GM21825 (cell line): ENCODE measurements around the gene PRSS16.
"Not testable (repeated sequence)": the region's sequence is repeated elsewhere in the genome, so short reads cannot be mapped to it uniquely, and the experiment has no call there.

Experiments
- ATAC-seq: cut with Tn5 transposase; IDR thresholded peaks from one replicate; pipeline ENCODE4 v1.9.1; 2021; ENCODE audit warnings: mild to moderate bottlenecking, moderate library complexity; ENCODE audit not compliant: unreplicated experiment

PRSS16 gene

DNA sequence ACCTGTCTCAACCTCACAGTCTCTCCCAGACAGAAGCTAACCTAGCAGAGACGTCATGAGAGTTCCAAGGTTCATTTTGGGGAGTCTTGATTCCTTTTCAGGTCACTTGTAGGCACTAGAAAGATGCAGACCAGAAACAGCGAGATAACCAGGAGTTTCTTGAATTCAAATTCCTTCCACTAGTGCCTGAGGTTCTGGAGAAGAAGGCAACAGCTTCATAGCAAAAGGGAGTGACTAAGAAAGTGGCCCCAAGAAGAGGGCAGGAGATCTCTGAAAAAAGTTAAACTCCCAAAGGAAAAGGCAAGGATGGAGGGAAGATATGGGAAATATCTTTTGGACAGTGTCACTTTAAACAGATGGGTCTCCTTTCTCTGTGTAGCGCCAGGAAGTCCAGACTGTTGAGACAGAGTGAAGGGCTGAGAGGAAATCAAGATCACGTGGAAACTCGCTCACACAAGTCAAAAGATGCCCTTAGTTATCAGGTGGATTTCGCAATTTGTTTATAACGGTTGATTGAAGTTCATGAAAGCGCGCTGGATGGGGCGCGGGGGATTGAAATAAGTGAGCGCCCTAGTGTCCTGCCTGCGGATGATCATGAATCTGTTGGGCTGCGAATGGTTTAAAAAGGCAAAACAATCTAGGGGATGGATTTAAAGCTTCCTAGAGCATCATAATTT, 4.8 kb upstream of the PRSS16 start:
- ATAC-seq: no peak

DNA sequence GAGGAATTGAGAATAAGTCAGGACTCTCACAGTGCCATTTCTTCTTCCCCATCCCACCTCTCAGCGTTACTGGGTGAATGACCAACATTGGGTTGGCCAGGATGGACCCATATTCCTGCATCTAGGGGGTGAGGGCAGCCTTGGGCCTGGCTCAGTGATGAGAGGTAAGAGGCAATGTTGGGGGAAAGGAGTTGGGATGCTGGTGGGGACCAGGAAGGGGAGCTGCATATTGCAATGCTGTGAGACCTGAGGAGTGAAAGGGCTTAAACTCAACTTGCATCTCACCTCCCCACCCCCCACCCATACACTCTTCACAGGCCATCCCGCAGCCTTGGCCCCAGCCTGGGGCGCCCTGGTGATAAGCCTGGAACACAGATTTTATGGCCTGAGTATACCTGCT, 1.3 kb downstream of the PRSS16 start:
- no peak for ATAC-seq

DNA sequence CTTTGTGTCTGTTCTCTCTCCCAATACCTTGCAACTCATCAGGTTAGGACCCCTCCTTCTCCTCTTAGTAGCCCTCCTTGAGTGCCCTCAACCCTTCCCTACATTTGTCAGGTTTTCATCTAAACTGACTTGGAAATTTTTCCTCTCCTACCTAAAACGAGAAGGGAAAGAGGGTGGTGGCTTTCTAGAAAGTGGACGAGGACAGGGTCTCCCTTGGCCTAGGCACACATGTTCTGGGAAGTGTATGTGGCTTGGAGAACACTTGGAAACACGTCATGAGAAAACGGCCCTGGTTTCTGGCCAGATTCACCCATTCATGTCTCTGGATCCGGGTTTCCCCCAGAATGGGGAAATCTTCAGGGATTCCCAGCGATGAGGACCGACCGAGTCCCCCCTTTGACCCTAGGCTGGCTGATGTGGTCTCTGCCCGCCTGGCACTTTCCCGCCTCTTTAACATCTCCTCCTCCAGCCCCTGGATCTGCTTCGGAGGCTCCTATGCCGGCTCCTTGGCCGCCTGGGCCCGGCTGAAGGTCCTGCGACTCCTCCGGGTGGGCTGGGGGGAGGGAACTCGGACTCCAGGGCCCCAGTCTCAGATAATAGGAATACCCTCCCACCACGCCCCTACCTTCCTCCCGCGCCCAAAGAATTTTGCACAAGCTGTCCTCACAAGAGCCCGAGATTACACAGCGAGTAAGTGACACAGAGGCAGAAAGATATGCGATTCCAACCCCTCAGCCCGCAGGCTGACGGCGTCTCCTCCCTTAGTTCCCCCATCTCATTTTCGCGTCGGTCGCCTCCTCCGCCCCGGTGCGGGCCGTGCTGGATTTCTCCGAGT, 3.0 kb downstream of the PRSS16 start:
- no peak for ATAC-seq

DNA sequence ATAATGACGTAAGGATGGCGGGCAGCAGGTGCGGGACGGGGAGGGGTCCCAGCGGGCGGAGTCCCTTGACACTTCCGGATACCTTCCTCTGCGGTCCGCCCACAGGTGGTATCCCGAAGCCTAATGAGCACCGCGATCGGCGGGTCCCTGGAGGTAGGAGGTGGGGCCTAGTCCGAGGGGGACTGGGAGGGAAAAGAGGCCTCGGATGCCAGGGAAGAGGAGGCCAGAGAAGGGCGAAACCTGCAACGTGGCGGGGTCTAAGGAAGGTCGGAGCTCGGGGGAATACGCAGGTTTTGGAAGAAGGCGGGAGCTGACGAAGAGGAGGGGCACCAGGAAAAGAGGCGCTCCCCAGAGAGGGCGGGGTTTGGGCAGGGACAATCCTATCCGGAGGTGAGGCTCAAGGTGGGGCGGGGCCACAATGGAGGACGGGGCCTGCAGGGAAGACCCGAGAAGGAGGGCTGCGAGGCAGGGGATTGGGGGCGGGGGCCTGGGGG, 3.7 kb downstream of the PRSS16 start:
- ATAC-seq: peak; percentile 75

DNA sequence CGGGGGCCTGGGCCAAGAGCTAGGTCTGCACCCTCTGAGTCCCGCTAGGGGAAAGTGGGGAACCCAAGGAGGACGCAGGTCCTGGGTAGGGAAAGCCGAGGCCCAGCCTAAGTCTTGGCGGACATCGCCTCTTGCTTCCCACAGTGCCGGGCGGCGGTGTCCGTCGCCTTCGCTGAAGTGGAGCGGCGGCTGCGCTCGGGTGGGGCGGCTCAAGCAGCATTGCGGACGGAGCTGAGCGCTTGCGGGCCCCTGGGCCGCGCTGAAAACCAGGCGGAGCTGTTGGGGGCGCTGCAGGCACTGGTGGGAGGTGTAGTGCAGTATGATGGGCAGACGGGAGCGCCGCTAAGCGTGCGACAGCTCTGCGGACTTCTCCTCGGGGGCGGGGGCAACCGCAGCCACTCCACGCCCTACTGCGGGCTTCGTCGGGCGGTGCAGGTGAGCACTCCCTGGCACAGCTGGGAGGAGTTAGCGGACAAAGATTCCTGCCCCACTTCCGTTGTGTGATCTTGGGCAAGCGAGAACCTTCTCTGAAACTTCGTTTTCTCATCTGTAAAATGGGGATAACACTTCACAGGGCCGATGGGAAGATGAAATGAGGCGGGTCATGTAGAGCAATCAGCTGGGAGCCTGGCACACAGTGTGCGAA, 4.2 kb downstream of the PRSS16 start:
- peak; percentile 84 for ATAC-seq

DNA sequence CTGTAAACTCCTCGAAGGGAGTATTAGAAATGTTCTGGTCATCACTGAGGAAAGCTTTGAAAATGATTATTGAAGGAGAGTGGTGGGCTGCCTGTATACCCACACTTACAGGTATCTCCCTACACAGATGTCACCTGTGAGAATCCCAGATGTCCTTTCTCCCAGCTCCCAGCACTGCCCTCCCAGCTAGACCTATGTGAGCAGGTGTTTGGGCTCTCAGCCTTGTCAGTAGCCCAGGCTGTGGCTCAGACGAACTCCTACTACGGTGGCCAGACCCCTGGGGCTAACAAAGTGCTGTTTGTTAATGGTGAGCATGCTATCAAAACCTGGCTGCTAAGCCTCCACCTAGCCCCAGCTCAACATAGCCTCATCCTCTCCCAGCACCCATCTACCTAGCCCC, 7.1 kb downstream of the PRSS16 start:
- no peak for ATAC-seq

DNA sequence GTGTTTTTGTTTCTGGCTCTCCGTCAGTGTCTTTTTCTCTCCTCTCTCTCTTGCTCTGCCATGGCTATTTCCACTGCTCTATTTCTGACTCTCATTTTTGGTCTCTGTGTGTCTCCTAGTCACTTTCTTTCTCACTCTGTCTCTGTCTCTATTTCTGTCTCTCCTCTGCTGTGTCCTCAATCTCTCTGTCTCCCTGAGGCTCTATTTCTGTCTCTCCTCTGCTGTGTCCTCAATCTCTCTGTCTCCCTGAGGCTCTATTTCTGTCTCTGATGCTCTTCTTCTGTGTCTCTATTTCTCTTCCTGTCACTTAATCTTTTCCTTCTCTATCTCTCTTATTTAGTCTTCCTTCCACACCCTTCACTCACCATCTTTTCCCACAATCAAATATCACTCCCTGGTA, 8.4 kb downstream of the PRSS16 start:
- no peak for ATAC-seq

DNA sequence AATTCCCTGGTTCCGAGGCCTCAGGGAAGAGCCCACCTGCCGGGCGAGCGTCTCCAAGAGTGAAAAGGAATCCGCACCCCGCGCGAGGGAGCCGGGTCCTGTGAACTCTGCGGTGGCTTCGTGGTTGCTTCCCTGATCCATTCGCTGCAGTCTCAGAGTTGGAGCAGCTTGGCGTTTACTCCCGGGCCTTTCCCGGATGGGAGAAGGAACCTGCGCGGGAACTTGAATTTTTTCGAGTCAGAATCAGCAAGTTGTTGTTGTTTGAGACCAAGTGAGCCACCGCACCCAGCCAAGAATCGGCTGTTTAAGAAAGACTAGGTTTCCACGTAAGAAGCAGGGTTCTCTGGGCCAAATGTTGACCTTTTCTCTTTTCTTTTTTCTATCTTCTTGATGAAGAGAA, 12.9 kb downstream of the PRSS16 start:
- ATAC-seq: no peak

DNA sequence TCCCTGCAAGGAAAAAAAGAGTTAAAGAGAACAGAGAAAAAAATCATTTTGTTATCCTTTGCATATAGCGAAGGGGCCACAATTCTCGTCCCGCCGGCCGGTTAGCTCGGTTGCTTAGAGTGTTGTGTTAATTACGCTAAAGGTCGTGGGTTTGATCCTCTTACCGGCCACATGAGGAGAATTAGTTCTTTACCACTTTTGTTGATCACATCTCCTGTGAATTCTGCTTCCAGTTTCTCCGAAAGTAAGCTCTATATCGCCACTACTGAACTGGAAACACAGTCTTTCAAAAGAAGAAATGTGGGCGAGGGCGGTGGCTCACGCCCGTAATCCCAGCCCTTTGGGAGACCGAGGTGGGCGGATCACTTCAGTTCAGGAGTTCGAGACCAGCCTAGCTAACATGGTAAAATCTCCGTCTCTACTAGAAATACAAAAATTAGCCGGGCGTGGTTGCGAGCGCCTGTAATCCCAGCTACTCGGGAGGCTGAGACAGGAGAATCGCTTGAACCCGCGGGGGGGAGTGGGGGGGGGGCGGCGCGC, 13.4 kb downstream of the PRSS16 start:
- ATAC-seq: no peak

DNA sequence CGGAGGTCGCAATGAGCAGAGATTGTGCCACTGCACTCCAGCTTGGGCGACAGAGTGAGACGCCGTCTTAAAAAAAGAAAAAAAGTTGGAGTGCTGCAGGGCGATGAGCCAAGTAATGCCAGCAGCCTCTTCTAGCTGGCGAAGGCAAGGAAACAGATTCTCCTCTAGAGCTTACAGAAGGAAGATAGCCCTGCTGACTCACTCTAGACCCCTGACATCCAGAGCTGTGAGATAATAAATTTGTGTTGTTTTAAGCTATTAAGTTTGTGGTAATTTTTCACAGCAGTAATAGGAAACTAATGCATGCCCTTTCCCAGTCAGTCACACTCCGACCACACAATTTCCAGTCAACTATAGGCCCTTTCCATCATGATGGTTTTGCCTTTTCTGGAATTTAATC, 16.4 kb downstream of the PRSS16 start:
- ATAC-seq: no peak

DNA sequence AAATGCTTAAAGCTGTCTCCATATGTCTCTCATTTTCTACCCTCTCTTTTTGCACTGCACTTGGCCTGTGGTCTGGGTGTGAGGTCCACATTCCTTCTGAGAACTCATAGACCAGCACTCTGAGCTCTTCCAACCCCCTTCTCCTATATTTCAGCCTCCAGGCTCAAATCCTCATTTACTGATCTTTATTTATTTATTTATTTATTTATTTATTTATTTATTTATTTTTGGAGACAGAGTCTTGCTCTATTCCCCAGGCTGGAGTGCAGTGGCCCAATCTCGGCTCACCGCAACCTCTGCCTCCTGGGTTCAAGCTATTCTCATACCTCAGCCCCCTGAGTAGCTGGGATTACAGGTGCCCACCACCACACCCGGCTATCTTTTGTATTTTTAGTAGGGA, 19.5 kb downstream of the PRSS16 start:
- not testable (repeated sequence) for ATAC-seq

DNA sequence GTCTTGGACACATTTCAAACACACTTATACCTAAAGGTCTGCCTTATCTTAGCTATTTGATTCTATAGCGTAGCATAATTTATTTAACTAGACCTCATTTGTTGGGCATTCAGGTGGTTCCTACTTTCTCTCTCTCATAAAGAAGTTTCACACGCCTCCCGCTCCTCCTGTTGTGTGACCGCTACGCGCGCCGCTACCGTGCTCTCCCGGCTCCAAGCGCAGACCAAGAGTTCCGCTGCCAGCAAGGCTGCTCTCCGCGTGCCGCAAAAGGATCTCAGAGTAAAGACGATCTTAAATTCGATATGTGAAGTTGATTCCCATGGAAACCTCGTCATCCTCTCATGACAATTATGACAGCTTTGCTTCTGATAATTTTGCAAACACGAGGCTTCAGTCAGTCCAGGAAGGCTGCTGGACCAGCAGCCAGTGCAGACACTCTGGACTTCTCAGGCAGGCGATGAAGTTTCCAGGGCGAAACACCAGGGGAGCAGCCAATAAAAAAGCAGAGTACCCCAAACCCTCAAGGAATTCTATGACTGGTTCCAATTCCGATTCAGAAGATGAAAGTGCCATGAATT, 20.4 kb downstream of the PRSS16 start:
- no peak for ATAC-seq

DNA sequence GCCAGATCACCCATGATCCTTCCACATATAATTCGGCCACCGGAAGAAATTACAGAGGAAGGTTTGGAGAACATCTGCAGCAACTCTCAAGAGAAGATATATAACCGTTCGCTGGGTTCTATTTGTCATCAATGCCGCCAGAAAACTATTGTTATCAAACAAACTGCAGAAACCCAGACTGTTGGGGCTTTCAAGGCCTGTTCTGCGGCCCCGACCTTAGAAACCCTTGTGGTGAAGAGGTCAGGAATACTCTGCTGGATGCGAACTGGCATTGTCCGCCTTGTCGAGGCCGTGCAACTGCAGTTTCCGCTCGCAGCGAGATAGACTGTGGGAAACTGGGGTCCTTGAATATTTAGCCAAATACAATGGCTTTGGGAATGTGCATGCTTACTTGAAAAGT, 21.3 kb downstream of the PRSS16 start:
- no peak for ATAC-seq

DNA sequence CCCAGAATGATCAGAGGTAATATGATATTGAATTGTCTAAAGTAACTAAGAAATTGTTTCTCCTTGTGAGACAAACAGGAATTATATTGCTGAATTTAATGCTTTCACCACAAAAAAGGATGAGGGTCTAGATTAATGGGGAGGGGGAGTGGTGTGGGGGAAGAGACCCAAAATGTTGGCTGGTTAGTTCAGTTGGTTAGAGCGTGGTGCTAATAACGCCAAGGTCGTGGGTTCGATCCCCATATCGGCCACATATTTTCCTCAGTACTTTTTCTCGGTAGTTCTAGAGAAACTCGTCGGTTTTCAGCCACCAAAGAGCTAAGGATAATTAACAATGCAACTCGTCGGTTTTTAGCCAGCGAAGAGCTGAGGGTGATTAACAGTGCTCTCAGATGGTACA, 26.3 kb downstream of the PRSS16 start:
- no peak for ATAC-seq

DNA sequence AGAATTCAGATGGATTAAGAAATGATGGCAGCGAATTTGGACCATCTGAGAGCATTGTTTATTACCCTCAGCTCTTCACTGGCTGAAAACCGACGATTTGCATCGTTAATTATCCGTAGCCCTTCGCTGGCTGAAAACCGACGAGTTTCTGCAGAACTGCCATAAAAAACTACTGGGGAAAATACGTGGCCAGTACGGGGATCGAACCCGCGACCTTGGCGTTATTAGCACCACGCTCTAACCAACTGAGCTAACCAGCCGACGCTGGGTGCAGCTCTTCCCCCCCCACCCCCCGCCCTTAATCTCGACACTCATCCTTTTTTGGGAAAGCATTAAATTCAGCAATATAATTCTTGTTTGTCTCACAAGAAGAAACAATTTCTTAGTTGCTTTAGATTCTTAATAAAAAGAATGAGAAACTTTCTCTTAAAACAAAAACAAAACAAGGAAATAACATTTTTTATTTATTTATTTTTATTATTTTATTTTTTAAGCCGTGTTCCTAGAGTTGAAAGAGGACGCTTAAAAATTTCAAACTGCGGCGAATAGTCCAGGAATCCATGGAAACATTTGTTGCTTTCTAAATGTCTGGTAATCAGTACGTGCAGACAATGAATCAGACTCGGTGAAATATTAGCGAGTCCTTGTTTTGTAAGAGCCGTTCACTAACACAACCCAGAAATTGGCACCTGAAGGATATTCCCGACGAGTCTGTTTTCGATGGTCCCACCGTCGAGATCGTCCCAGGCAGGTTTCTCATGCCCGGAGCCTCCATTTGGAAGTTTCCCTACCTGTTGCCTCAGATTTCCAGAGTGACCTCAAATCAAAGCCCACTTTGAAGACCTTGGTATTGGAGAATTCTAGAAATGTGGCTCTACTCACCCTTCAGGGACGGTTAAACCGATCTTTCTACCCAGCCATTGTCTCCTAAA, 27.8 kb downstream of the PRSS16 start:
- no peak for ATAC-seq

DNA sequence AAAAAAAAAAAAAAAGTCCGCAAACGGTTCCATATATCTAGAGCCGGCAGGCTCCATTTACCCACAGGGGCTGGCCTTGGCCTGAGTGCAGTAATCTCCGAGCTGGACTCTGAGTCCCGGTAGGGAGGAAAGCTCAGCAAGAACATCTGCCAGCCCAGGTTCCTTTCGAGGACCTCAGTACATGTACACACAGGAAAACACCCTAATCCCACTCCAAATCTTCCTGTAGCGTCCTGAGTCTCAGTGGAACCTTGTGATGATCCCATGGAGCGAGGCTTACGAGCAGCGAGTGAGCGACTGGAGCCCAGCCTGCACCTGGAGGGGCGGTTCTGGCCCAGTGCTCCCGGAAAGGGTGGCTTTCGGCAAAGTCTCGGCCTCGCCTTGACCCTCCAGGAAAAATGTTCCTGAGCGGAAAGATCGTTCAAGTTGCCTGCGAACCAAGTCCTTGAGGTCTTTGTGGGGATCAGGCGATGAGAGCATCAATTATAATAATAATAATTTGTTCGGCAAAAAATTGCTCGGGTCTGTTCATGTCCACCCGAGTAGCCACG, 32.1 kb downstream of the PRSS16 start:
- ATAC-seq: no peak

DNA sequence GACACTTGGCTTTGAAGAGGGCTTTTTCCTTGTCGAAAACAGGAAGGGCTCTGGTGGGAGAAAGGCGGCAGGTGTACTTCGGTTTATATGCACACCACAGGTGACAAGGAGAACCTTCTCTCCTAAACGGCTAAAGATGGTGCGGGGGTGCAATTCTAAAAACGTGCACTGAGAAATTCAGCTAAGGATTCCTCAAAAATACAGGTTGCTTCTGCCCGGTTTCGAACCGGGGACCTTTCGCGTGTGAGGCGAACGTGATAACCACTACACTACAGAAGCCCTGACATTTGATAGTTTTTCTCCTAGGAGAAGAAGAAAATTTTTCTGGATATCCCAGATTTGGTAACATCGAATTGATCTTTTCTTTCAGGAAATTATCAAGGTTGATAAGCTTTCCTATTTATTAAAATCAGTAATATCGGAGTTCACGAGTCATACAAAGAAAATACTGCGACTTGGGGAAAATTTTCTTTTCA, 32.6 kb downstream of the PRSS16 start:
- no peak for ATAC-seq

DNA sequence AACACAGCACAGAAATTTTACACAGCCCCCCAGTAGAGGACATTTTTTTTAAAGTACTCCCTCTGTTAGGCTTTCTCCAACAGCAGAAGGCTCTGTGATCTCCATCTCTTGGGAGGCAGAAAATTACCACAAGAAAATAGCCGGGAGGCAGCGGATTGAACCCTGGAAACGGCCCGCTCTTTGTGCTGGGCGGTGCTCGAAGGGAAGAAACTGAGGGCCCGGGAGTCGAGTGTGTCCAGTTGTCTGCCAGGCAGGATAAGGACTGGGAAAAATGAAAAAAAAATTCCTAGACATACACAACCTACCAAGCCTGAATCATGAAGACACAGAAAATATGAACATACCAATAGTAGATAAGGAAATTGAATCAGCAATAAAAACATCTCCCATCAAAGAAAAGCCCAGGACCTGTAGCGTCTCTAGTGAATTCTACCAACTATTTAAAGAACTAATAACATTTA, 33.1 kb downstream of the PRSS16 start:
- no peak for ATAC-seq

DNA sequence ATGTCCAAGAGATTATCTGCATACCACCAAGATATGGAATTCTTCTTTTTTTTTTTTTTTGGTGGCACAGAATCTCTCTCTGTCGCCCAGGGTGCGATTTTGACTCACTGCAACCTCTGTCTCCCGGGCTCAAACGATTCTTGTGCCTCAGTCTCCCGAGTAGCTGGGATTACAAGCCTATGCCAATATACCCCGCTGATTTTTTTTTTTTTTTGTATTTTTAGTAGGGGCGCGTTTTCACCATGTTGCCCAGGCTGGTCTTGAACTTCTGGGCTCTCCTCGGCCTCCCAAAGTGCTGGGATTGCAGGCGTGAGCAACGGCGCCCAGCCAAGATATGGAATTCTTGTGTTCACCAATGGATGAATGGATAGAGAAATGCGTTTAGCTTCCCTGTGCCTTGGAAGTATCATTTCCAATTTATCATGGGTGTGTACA, 33.6 kb downstream of the PRSS16 start:
- no peak for ATAC-seq

DNA sequence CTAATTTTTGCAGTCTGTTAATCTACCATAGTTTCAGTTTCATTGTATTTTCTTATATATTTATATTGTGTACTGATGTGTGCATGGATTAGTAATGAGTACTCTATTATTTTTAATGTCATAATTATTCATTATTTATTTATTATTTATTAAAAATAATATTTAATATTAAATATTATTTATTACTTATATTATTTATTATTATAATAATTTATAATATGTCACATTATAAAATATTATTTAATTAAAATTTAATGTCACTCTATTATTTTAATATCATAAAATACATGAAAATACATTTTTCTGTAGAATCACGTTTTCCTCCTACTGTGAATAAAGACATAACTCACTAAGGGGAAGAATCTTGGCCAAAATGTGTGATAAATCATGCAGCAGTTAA, 34.1 kb downstream of the PRSS16 start:
- no peak for ATAC-seq
